Type B pancreatic cell (in vitro differentiated cells): Measurements from ENCODE around the gene HERPUD1. TPM values are rescaled to one million over a fixed set of nuclear protein-coding genes. Genes with fewer than 3 reads are reported as not detected.

Experiments
- DNase-seq: peaks from one replicate; pipeline ENCODE4 v3.0.0; 2021; ENCODE audit warnings: mixed read lengths; ENCODE audit not compliant: unreplicated experiment; ENCODE audit errors: extremely low spot score
- H3K27ac Mint-ChIP-seq: 2 replicates; pipeline ENCODE4 v1.8.0; 2021; ENCODE audit warnings: mild to moderate bottlenecking, mixed read lengths
- H3K27me3 Mint-ChIP-seq: 2 replicates; pipeline ENCODE4 v1.8.0; 2021; ENCODE audit warnings: mixed read lengths
- H3K36me3 Mint-ChIP-seq: 2 replicates; pipeline ENCODE4 v1.8.0; 2021; ENCODE audit warnings: mixed read lengths
- H3K4me1 Mint-ChIP-seq: one replicate; pipeline ENCODE4 v1.8.0; 2021; ENCODE audit warnings: mixed read lengths; ENCODE audit not compliant: unreplicated experiment
- H3K4me3 Mint-ChIP-seq: 2 replicates; pipeline ENCODE4 v1.8.0; 2021; ENCODE audit warnings: mild to moderate bottlenecking, mixed read lengths
- H3K9me3 Mint-ChIP-seq: 2 replicates; pipeline ENCODE4 v1.8.0; 2021; ENCODE audit warnings: mixed read lengths
- CTCF ChIP-seq: fragments of 200-600 bp; sonication (generic); conservative IDR thresholded peaks from 2 replicates; pipeline ENCODE4 v1.5.0; 2021; ENCODE audit warnings: antibody characterized with exemption, mild to moderate bottlenecking
- total RNA-seq: library from RNA; stranded (reverse); gene quantifications from 2 replicates; pipeline ENCODE4 v1.2.1, GENCODE V29; 2021; ENCODE audit warnings: low replicate concordance

HERPUD1 gene
- total RNA-seq, 1 donor from 2014 or later = 98.8 TPM

GRCh38 chr16:56977216-56977615, 45.3 kb downstream of the HERPUD1 start:
- no peak overlapping the region for H3K4me3 Mint-ChIP-seq
- H3K4me1 Mint-ChIP-seq = peaks cover 3% of the 10 kb centered on the region

GRCh38 chr16:56977823-56978430, 46.0 kb downstream of the HERPUD1 start:
- no peak overlapping the region for H3K4me3 Mint-ChIP-seq
- H3K27ac Mint-ChIP-seq = no peak overlapping the region
- no peaks in the 10 kb centered on the region for H3K36me3 Mint-ChIP-seq
- H3K4me1 Mint-ChIP-seq = peaks cover 3% of the 10 kb centered on the region
- peaks cover 16% of the 10 kb centered on the region for H3K27me3 Mint-ChIP-seq
- H3K9me3 Mint-ChIP-seq = no peaks in the 10 kb centered on the region
- no peak for TF ChIP-seq CTCF
- no peak for DNase-seq

More at GRCh38 chr16:56977216-56977615, 45.3 kb downstream of the HERPUD1 start:
- DNase-seq = no peak
- Mint-ChIP-seq H3K36me3 (no peaks in the 10 kb centered on the region), H3K27me3 (peaks cover 11% of the 10 kb centered on the region), H3K9me3 (no peaks in the 10 kb centered on the region), H3K27ac (no peak overlapping the region)
- no peak for TF ChIP-seq CTCF

GRCh38 chr16:56980201-56980535, 48.2 kb downstream of the HERPUD1 start:
- H3K9me3 Mint-ChIP-seq = no peaks in the 10 kb centered on the region
- no peak overlapping the region for H3K4me3 Mint-ChIP-seq
- no peaks in the 10 kb centered on the region for H3K36me3 Mint-ChIP-seq
- peaks cover 3% of the 10 kb centered on the region for H3K4me1 Mint-ChIP-seq
- H3K27me3 Mint-ChIP-seq = peaks cover 22% of the 10 kb centered on the region
- no peak overlapping the region for H3K27ac Mint-ChIP-seq
- no peak for DNase-seq
- TF ChIP-seq CTCF = no peak

GRCh38 chr16:56980792-56981724, 49.1 kb downstream of the HERPUD1 start:
- DNase-seq = no peak
- TF ChIP-seq CTCF = no peak
- H3K27ac Mint-ChIP-seq = no peak overlapping the region
- peaks cover 3% of the 10 kb centered on the region for H3K4me1 Mint-ChIP-seq
- H3K27me3 Mint-ChIP-seq = peaks cover 17% of the 10 kb centered on the region
- H3K4me3 Mint-ChIP-seq = no peak overlapping the region
- no peaks in the 10 kb centered on the region for H3K36me3 Mint-ChIP-seq
- H3K9me3 Mint-ChIP-seq = no peaks in the 10 kb centered on the region

- DNase-seq = no peak
- Mint-ChIP-seq H3K9me3 (no peaks in the 10 kb centered on the region), H3K27me3 (peaks cover 19% of the 10 kb centered on the region), H3K4me1 (peaks cover 3% of the 10 kb centered on the region), H3K27ac (no peak overlapping the region), H3K4me3 (no peak overlapping the region), H3K36me3 (no peaks in the 10 kb centered on the region)
- TF ChIP-seq CTCF = no peak
Observed at GRCh38 chr16:56981729-56982271, 49.9 kb downstream of the HERPUD1 start.
